HG03342 (cell line): ENCODE data around the gene KLHDC8B.

Source experiments
- ATAC-seq: cut with Tn5 transposase; IDR thresholded peaks from one replicate; pipeline ENCODE4 v1.9.1; 2021; ENCODE audit warnings: mild to moderate bottlenecking, moderate library complexity; ENCODE audit not compliant: unreplicated experiment

The KLHDC8B gene

GRCh38 chr3:49171119-49171774, at the start of gene KLHDC8B:
Gene KLHDC8B (plus strand): TSS chr3:49171598. CDS start chr3:49172770, 1,172 bp downstream.
- no peak for ATAC-seq

- no peak for ATAC-seq
Observed at GRCh38 chr3:49122022-49122421, 49.4 kb upstream of the KLHDC8B start.

- ATAC-seq: no peak
Observed at GRCh38 chr3:49122451-49122850, 48.9 kb upstream of the KLHDC8B start.

GRCh38 chr3:49122886-49123545, 48.4 kb upstream of the KLHDC8B start:
- ATAC-seq: no peak

GRCh38 chr3:49123687-49124086, 47.7 kb upstream of the KLHDC8B start:
- no peak for ATAC-seq

- ATAC-seq: no peak
Observed at GRCh38 chr3:49124203-49124602, 47.2 kb upstream of the KLHDC8B start.

- no peak for ATAC-seq
Observed at GRCh38 chr3:49124991-49125670, 46.3 kb upstream of the KLHDC8B start.

- ATAC-seq: no peak
Observed at GRCh38 chr3:49131040-49131439, 40.4 kb upstream of the KLHDC8B start.

GRCh38 chr3:49131576-49131975, 39.8 kb upstream of the KLHDC8B start:
- ATAC-seq: no peak

- no peak for ATAC-seq
Observed at GRCh38 chr3:49132073-49132436, 39.3 kb upstream of the KLHDC8B start.

- no peak for ATAC-seq
Observed at GRCh38 chr3:49132437-49133225, 38.8 kb upstream of the KLHDC8B start, which contains the start of gene LAMB2. Gene LAMB2 (minus strand): TSS chr3:49133050. CDS start chr3:49132867, 183 bp downstream.

- no peak for ATAC-seq
Observed at GRCh38 chr3:49133226-49133951, 38.0 kb upstream of the KLHDC8B start.

GRCh38 chr3:49134471-49135265, 36.7 kb upstream of the KLHDC8B start:
- no peak for ATAC-seq

GRCh38 chr3:49135499-49135898, 35.9 kb upstream of the KLHDC8B start:
- no peak for ATAC-seq

- ATAC-seq: no peak
Observed at GRCh38 chr3:49140080-49140479, 31.3 kb upstream of the KLHDC8B start.

GRCh38 chr3:49148159-49148558, 23.2 kb upstream of the KLHDC8B start:
- ATAC-seq: no peak

GRCh38 chr3:49151610-49152009, 19.8 kb upstream of the KLHDC8B start:
- no peak for ATAC-seq

- ATAC-seq: no peak
Observed at GRCh38 chr3:49153349-49153912, 18.0 kb upstream of the KLHDC8B start.

- ATAC-seq: no peak
Observed at GRCh38 chr3:49157289-49157688, 14.1 kb upstream of the KLHDC8B start.
